Stimulated activated CD4-positive, alpha-beta T cell treated with anti-CD3 and anti-CD28 coated beads, Interleukin-2, amount 100 ng/mL, for 4 hours (primary cell): ENCODE results near the gene LGR6.
"Not testable (repeated sequence)": the region's sequence is repeated elsewhere in the genome, so short reads cannot be mapped to it uniquely, and the experiment has no call there.

Experiments
- DNase-seq: peaks from one replicate; pipeline ENCODE4 v3.0.0-alpha.2; 2020; ENCODE audit warnings: low read depth

LGR6 gene

GRCh38 chr1:202223121-202223860 lies 29.7 kb downstream of the LGR6 start:
- no peak for DNase-seq

- DNase-seq = no peak
Measured at GRCh38 chr1:202224453-202224852, 30.9 kb downstream of the LGR6 start.

- no peak for DNase-seq
Measured at GRCh38 chr1:202225131-202225530, 31.5 kb downstream of the LGR6 start.

GRCh38 chr1:202227053-202227672 lies 33.6 kb downstream of the LGR6 start:
- no peak for DNase-seq

GRCh38 chr1:202227997-202228401 lies 34.4 kb downstream of the LGR6 start:
- no peak for DNase-seq

GRCh38 chr1:202228484-202229122 lies 35.0 kb downstream of the LGR6 start:
- no peak for DNase-seq

GRCh38 chr1:202229376-202229775 lies 35.8 kb downstream of the LGR6 start:
- DNase-seq = no peak

- no peak for DNase-seq
Measured at GRCh38 chr1:202230061-202230938, 36.7 kb downstream of the LGR6 start.

GRCh38 chr1:202230939-202231645 lies 37.5 kb downstream of the LGR6 start:
- DNase-seq = no peak

- DNase-seq = no peak
Measured at GRCh38 chr1:202233171-202233570, 39.6 kb downstream of the LGR6 start.

- DNase-seq = no peak
Measured at GRCh38 chr1:202233804-202234203, 40.2 kb downstream of the LGR6 start.

GRCh38 chr1:202234331-202235002 lies 40.9 kb downstream of the LGR6 start:
- DNase-seq = no peak

GRCh38 chr1:202235003-202235660 lies 41.5 kb downstream of the LGR6 start:
- no peak for DNase-seq

GRCh38 chr1:202235856-202236837 lies 42.5 kb downstream of the LGR6 start:
- peak; percentile 25 for DNase-seq

- no peak for DNase-seq
Measured at GRCh38 chr1:202237052-202237451, 43.5 kb downstream of the LGR6 start.

GRCh38 chr1:202238914-202239313 lies 45.3 kb downstream of the LGR6 start:
- DNase-seq = no peak

- not testable (repeated sequence) for DNase-seq
Measured at GRCh38 chr1:202240226-202240625, 46.6 kb downstream of the LGR6 start.

GRCh38 chr1:202240956-202241355 lies 47.4 kb downstream of the LGR6 start:
- no peak for DNase-seq

- DNase-seq = no peak
Measured at GRCh38 chr1:202241376-202242079, 47.9 kb downstream of the LGR6 start.
